Measurements from ENCODE around the gene SCG3. TPM values are rescaled to one million over a fixed set of nuclear protein-coding genes. Genes with fewer than 3 reads are reported as not detected.

Gene SCG3
- total RNA-seq, 1 experiment from 2014 or later, result not detected

GRCh38 chr15:51677452-51677851, 3.9 kb upstream of the SCG3 start:
- no peaks in the 10 kb centered on the region for H3F3A ChIP-seq (ENCODE audit: insufficient read depth, low read depth)
- intact Hi-C loops (cut with micrococcal nuclease; ENCODE audit: unreplicated experiment), result no loop called here
- H3K9me2 ChIP-seq (ENCODE audit: insufficient read depth), result no peaks in the 10 kb centered on the region
- DNase-seq, result no peak
- BruUV-seq (replicated peaks), result no TSS peak
- H3K4me1 ChIP-seq (replicated peaks; ENCODE audit: insufficient read depth), result no peaks in the 10 kb centered on the region
- H3K4me2 ChIP-seq, result no peak overlapping the region
- H3K36me3 ChIP-seq (ENCODE audit: low read depth), result no peaks in the 10 kb centered on the region
- no peaks in the 10 kb centered on the region for H3K9me3 ChIP-seq (ENCODE audit: insufficient read depth, low read depth)
- no peak overlapping the region for H3K4me3 ChIP-seq
- no peaks in the 10 kb centered on the region for H4K20me1 ChIP-seq (ENCODE audit: insufficient read depth)
- ChIA-PET POLR2A (ENCODE audit: unreplicated experiment) (no interaction called here), CTCF (no interaction called here)
- no peaks in the 10 kb centered on the region for H3K27me3 ChIP-seq (ENCODE audit: insufficient read depth, low read depth)
- TF ChIP-seq EZH2 (IDR thresholded peaks at IDR 0.05; ENCODE audit: low read depth), result no peak
- TF ChIP-seq, protein P1, sequence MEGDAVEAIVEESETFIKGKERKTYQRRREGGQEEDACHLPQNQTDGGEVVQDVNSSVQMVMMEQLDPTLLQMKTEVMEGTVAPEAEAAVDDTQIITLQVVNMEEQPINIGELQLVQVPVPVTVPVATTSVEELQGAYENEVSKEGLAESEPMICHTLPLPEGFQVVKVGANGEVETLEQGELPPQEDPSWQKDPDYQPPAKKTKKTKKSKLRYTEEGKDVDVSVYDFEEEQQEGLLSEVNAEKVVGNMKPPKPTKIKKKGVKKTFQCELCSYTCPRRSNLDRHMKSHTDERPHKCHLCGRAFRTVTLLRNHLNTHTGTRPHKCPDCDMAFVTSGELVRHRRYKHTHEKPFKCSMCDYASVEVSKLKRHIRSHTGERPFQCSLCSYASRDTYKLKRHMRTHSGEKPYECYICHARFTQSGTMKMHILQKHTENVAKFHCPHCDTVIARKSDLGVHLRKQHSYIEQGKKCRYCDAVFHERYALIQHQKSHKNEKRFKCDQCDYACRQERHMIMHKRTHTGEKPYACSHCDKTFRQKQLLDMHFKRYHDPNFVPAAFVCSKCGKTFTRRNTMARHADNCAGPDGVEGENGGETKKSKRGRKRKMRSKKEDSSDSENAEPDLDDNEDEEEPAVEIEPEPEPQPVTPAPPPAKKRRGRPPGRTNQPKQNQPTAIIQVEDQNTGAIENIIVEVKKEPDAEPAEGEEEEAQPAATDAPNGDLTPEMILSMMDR (conservative IDR thresholded peaks at IDR 0.05), result no peak
- H3K79me2 ChIP-seq (ENCODE audit: low read depth), result no peaks in the 10 kb centered on the region
- no peak overlapping the region for H2AFZ ChIP-seq
- no peak overlapping the region for H3K27ac ChIP-seq

GRCh38 chr15:51678096-51678495, 3.2 kb upstream of the SCG3 start:
- no peaks in the 10 kb centered on the region for H3K36me3 ChIP-seq (ENCODE audit: low read depth)
- no peaks in the 10 kb centered on the region for H3K4me1 ChIP-seq (replicated peaks; ENCODE audit: insufficient read depth)
- H3K27ac ChIP-seq, result no peak overlapping the region
- ChIA-PET POLR2A (ENCODE audit: unreplicated experiment) (no interaction called here), CTCF (no interaction called here)
- DNase-seq, result no peak
- TF ChIP-seq, protein P1 (conservative IDR thresholded peaks at IDR 0.05), result no peak
- no peak for TF ChIP-seq EZH2 (IDR thresholded peaks at IDR 0.05; ENCODE audit: low read depth)
- H3K9me2 ChIP-seq (ENCODE audit: insufficient read depth), result no peaks in the 10 kb centered on the region
- H3K9me3 ChIP-seq (ENCODE audit: insufficient read depth, low read depth), result no peaks in the 10 kb centered on the region
- H3F3A ChIP-seq (ENCODE audit: insufficient read depth, low read depth), result no peaks in the 10 kb centered on the region
- H3K4me2 ChIP-seq, result no peak overlapping the region
- H3K79me2 ChIP-seq (ENCODE audit: low read depth), result no peaks in the 10 kb centered on the region
- H4K20me1 ChIP-seq (ENCODE audit: insufficient read depth), result no peaks in the 10 kb centered on the region
- intact Hi-C loops (cut with micrococcal nuclease; ENCODE audit: unreplicated experiment), result no loop called here
- no peaks in the 10 kb centered on the region for H3K27me3 ChIP-seq (ENCODE audit: insufficient read depth, low read depth)
- H3K4me3 ChIP-seq, result no peak overlapping the region
- H2AFZ ChIP-seq, result no peak overlapping the region
- BruUV-seq (replicated peaks), result no TSS peak

GRCh38 chr15:51680321-51680720, 982 bp upstream of the SCG3 start:
- TF ChIP-seq, protein P1 (conservative IDR thresholded peaks at IDR 0.05), result no peak
- no peak for TF ChIP-seq EZH2 (IDR thresholded peaks at IDR 0.05; ENCODE audit: low read depth)
- BruUV-seq (replicated peaks), result no TSS peak
- H3K4me1 ChIP-seq (replicated peaks; ENCODE audit: insufficient read depth), result no peaks in the 10 kb centered on the region

More at GRCh38 chr15:51680321-51680720, 982 bp upstream of the SCG3 start:
- H3K36me3 ChIP-seq (ENCODE audit: low read depth), result no peaks in the 10 kb centered on the region
- peaks cover 3% of the 10 kb centered on the region; the same call in 1 of the 2 replicates for H3K27me3 ChIP-seq (ENCODE audit: insufficient read depth, low read depth)
- H3K4me2 ChIP-seq, result no peak overlapping the region
- no peaks in the 10 kb centered on the region for H3K9me2 ChIP-seq (ENCODE audit: insufficient read depth)
- no peaks in the 10 kb centered on the region for H3K79me2 ChIP-seq (ENCODE audit: low read depth)
- intact Hi-C loops (cut with micrococcal nuclease; ENCODE audit: unreplicated experiment), result no loop called here
- CTCF ChIA-PET, result no interaction called here
- POLR2A ChIA-PET (ENCODE audit: unreplicated experiment), result no interaction called here
- H3K9me3 ChIP-seq (ENCODE audit: insufficient read depth, low read depth), result no peaks in the 10 kb centered on the region
- no peak for DNase-seq
- no peak overlapping the region for H3K4me3 ChIP-seq
- no peak overlapping the region for H3K27ac ChIP-seq
- no peaks in the 10 kb centered on the region for H3F3A ChIP-seq (ENCODE audit: insufficient read depth, low read depth)
- H4K20me1 ChIP-seq (ENCODE audit: insufficient read depth), result no peaks in the 10 kb centered on the region
- H2AFZ ChIP-seq, result no peak overlapping the region

Data from PC-9 (cell line).